ENCODE data around the gene ACVR1. TPM values are rescaled to one million over a fixed set of nuclear protein-coding genes. Genes with fewer than 3 reads are reported as not detected.

Gene ACVR1
- total RNA-seq, 1 donor from 2014 or later: 22.4 TPM

DNA sequence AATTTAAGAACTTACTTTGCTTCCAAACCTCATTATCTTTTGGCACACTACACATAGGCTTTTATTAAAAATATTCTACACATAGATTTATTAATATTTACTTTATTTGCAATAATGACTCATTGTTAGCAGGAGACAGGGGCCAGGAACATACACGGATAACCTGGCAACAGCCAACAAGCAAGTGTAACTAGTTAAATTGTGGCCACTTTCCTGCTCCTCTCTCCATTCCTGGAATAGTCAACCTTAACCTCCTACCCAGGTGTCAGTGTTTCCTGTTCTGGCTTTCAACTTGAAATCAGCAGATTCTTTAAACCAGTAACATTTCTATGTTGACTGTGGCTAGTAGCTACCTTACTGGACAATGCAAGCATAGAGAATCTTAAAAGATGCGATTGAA lies 26.5 kb downstream of the ACVR1 start:
- Histone ChIP-seq H3K36me3 (ENCODE audit: control insufficient read depth, insufficient read depth, low read length) (peaks cover 1% of the 10 kb centered on the region), H3K4me3 (ENCODE audit: low read depth, low read length) (no peak overlapping the region), H3K27me3 (ENCODE audit: control insufficient read depth, insufficient read depth, low read length) (no peaks in the 10 kb centered on the region)
- TF ChIP-seq, protein P1, sequence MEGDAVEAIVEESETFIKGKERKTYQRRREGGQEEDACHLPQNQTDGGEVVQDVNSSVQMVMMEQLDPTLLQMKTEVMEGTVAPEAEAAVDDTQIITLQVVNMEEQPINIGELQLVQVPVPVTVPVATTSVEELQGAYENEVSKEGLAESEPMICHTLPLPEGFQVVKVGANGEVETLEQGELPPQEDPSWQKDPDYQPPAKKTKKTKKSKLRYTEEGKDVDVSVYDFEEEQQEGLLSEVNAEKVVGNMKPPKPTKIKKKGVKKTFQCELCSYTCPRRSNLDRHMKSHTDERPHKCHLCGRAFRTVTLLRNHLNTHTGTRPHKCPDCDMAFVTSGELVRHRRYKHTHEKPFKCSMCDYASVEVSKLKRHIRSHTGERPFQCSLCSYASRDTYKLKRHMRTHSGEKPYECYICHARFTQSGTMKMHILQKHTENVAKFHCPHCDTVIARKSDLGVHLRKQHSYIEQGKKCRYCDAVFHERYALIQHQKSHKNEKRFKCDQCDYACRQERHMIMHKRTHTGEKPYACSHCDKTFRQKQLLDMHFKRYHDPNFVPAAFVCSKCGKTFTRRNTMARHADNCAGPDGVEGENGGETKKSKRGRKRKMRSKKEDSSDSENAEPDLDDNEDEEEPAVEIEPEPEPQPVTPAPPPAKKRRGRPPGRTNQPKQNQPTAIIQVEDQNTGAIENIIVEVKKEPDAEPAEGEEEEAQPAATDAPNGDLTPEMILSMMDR (IDR thresholded peaks at IDR 0.05; ENCODE audit: insufficient read depth, low read length, poor library complexity, severe bottlenecking): no peak
- no peak for DNase-seq (ENCODE audit: low read depth)

DNA sequence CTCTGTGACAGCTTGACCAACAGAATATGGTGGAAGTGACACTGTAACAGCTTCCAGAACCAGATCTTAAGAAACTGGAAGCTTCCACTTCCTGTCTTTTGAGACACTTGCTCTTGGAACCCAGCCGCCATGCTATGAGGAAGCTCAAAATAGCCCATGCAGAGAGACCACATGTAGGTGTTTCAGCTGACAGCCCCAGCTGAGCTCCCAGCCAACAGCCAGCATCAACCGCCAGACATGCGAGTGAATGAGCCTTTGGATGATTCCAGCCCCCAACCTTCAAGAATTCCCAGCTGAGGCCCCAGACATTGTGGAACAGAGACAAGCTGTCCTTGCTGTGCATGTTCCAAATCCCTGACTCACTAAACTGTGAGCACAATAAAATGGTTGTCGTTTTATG lies 27.9 kb downstream of the ACVR1 start:
- no peaks in the 10 kb centered on the region for H3K27me3 ChIP-seq (ENCODE audit: control insufficient read depth, insufficient read depth, low read length)
- H3K4me3 ChIP-seq (ENCODE audit: low read depth, low read length): no peak overlapping the region
- DNase-seq (ENCODE audit: low read depth): no peak
- TF ChIP-seq, protein P1 (IDR thresholded peaks at IDR 0.05; ENCODE audit: insufficient read depth, low read length, poor library complexity, severe bottlenecking): no peak
- peaks cover 1% of the 10 kb centered on the region for H3K36me3 ChIP-seq (ENCODE audit: control insufficient read depth, insufficient read depth, low read length)

DNA sequence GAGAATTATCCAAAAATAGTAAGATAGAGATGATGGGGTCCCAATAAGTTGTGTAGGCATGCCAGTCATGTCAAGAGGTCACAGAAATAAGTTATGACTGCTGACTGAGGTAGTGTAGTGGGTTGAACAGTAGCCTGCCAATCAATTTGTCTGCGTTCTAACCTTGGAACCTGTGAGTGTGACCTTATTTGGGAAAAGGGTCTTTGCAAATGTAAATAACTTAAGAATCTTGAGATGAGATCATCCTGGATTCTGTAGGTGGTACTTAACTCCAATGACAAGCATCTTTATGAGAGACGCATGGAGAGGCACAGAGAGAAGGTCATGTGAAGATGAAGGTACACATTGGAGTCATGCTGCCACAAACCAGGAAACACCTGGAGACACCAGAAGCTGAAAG lies 31.0 kb downstream of the ACVR1 start:
- TF ChIP-seq, protein P1 (IDR thresholded peaks at IDR 0.05; ENCODE audit: insufficient read depth, low read length, poor library complexity, severe bottlenecking): no peak
- no peak for DNase-seq (ENCODE audit: low read depth)
- peaks cover 1% of the 10 kb centered on the region for H3K36me3 ChIP-seq (ENCODE audit: control insufficient read depth, insufficient read depth, low read length)
- H3K4me3 ChIP-seq (ENCODE audit: low read depth, low read length): no peak overlapping the region
- H3K27me3 ChIP-seq (ENCODE audit: control insufficient read depth, insufficient read depth, low read length): no peaks in the 10 kb centered on the region

DNA sequence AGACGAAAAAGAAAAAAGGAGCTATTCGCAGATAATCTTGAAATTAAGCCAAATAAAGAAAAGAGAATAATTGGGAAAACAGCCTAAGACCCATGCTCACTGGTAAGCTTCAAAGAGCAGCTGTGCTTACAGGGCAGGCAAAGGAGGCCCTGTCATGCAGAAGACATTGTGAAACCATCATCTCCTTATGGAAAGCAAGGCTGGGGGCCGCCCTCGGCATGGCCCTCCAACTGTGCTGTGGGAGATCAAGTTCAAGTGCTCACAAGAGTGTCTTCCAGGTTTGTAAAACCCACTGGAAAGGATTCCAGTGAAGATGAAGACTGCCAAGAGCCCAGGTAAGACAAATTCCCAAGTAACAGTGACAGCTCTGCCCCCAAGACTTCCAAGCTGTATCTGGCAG lies 32.2 kb downstream of the ACVR1 start:
- no peak for DNase-seq (ENCODE audit: low read depth)
- TF ChIP-seq, protein P1 (IDR thresholded peaks at IDR 0.05; ENCODE audit: insufficient read depth, low read length, poor library complexity, severe bottlenecking): no peak
- H3K36me3 ChIP-seq (ENCODE audit: control insufficient read depth, insufficient read depth, low read length): peaks cover 1% of the 10 kb centered on the region
- no peak overlapping the region for H3K4me3 ChIP-seq (ENCODE audit: low read depth, low read length)
- no peaks in the 10 kb centered on the region for H3K27me3 ChIP-seq (ENCODE audit: control insufficient read depth, insufficient read depth, low read length)

DNA sequence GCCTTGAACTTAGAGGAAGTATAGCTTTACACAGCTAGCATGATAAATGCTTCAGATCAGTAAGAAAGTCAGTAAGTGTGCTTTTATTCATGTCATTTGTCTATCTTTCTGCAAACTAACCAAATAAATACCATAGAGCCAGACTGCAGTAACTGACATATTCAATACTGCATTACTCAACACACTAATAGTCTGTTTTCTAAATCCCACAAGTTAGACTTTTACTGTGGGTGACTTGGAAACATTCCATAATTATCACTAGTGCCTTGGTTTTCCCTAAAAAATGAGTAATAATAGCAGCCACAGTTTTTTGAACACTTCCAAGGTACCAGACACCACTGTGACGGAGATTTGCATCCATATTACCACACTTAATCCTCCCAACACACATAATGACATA lies 33.0 kb downstream of the ACVR1 start:
- TF ChIP-seq, protein P1 (IDR thresholded peaks at IDR 0.05; ENCODE audit: insufficient read depth, low read length, poor library complexity, severe bottlenecking): no peak
- no peak overlapping the region for H3K4me3 ChIP-seq (ENCODE audit: low read depth, low read length)
- H3K36me3 ChIP-seq (ENCODE audit: control insufficient read depth, insufficient read depth, low read length): peaks cover 1% of the 10 kb centered on the region
- DNase-seq (ENCODE audit: low read depth): no peak
- no peaks in the 10 kb centered on the region for H3K27me3 ChIP-seq (ENCODE audit: control insufficient read depth, insufficient read depth, low read length)

DNA sequence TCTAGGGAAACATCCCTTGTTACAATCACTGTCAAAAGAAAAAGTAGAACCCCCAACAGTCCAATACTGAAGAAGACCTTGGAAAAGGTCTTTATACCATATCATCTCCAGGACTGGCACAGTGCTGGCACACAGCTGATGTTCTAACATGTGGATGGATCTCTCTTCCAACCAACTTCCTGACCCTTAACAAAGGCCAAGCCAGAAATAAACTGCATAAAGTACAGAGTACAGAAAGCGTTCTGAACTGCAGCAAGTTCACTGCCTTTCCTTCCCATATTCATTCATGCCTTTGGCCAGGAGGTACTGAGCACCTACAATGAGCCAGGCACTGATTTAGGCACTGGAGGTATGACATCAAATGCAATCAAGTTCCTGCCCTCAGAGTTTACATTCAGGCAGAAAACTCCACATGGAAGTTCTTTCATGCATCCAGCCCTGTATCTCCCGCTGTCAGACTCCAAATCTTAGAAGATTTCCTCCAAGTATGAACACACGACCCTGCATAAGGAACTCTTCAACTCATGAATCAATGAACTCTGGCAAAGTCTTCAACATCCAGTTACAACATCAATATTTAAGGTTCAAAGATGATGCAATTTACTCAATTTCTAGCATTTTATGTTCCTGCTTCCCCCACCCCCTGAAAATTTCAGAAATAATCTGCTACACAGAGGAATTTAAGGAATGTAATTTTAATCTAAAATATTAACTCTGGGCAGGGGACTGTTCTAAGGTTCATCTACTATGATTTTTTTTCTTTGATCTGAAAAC lies 33.8 kb downstream of the ACVR1 start:
- no peaks in the 10 kb centered on the region for H3K27me3 ChIP-seq (ENCODE audit: control insufficient read depth, insufficient read depth, low read length)
- DNase-seq (ENCODE audit: low read depth): no peak
- no peak overlapping the region for H3K4me3 ChIP-seq (ENCODE audit: low read depth, low read length)
- TF ChIP-seq, protein P1 (IDR thresholded peaks at IDR 0.05; ENCODE audit: insufficient read depth, low read length, poor library complexity, severe bottlenecking): no peak
- H3K36me3 ChIP-seq (ENCODE audit: control insufficient read depth, insufficient read depth, low read length): peaks cover 1% of the 10 kb centered on the region

Data from kidney epithelial cell (primary cell).